Measurements from ENCODE around the gene SCG3. TPM values are rescaled to one million over a fixed set of nuclear protein-coding genes. Genes with fewer than 3 reads are reported as not detected.

Gene SCG3
- total and polyA plus RNA-seq, 2 of the 4 experiments (the other 2 are of a cell fraction), result 0.02 TPM; not detected in 1

- TF ChIP-seq ELK1 (IDR thresholded peaks at IDR 0.05; ENCODE audit: borderline replicate concordance, low read depth, low read length), result no peak
- no peak for TF ChIP-seq RAD21 (IDR thresholded peaks at IDR 0.05; ENCODE audit: low read length)
- TF ChIP-seq MAZ (IDR thresholded peaks at IDR 0.05; ENCODE audit: borderline replicate concordance, low read depth, low read length), result no peak
- TF ChIP-seq SMC3 (IDR thresholded peaks at IDR 0.05; ENCODE audit: low read depth, low read length), result no peak
- no peak for TF ChIP-seq MXI1 (IDR thresholded peaks at IDR 0.05; ENCODE audit: borderline replicate concordance, low read depth, low read length)
- TF ChIP-seq NFE2L2 (IDR thresholded peaks at IDR 0.05; ENCODE audit: low read depth, low read length), result no peak
- in situ Hi-C loops (cut with MboI; ENCODE audit: low sequenced_read_pairs) (no loop called here), dilution Hi-C loops (cut with HindIII; ENCODE audit: low sequenced_read_pairs, unreplicated experiment) (no loop called here), intact Hi-C loops (cut with micrococcal nuclease) (no loop called here)
- Histone ChIP-seq H2AK5ac (ENCODE audit: low read depth, low read length) (no peak overlapping the region), H3K4me2 (ENCODE audit: low read depth, low read length) (no peak overlapping the region), H3K23ac (ENCODE audit: low read depth, low read length) (no peak overlapping the region), H3K4ac (ENCODE audit: low read depth, low read length) (no peak overlapping the region), H3K18ac (ENCODE audit: low read depth, low read length) (no peak overlapping the region), H2AK9ac (replicated peaks; ENCODE audit: low read depth, low read length, poor library complexity) (no peak overlapping the region), H4K5ac (ENCODE audit: low read depth, low read length) (no peak overlapping the region), H3K27ac (ENCODE audit: insufficient read depth, low read length) (no peak overlapping the region), H2BK15ac (ENCODE audit: low read depth, low read length) (no peak overlapping the region), H3K4me3 (ENCODE audit: insufficient read depth, low read depth, low read length) (no peak overlapping the region), H3K27me3 (ENCODE audit: control insufficient read depth, insufficient read depth, low read length) (peaks cover 18% of the 10 kb centered on the region), H4K8ac (ENCODE audit: low read depth in 2 of 2, low read length in 2 of 2) (no peak overlapping the region), H3K9me1 (ENCODE audit: insufficient read depth, low read length) (no peaks in the 10 kb centered on the region), H3K9ac (ENCODE audit: low read depth, low read length) (no peak overlapping the region), H3K79me1 (ENCODE audit: low read depth in 1 of 2, low read length in 2 of 2) (no peaks in the 10 kb centered on the region), H3K4me1 (ENCODE audit: control insufficient read depth, insufficient read depth, low read length) (no peaks in the 10 kb centered on the region), H4K91ac (ENCODE audit: insufficient read depth, low read depth, low read length) (no peak overlapping the region), H2BK20ac (ENCODE audit: low read depth, low read length) (no peak overlapping the region), H2BK5ac (ENCODE audit: low read depth, low read length, poor library complexity, severe bottlenecking) (no peak overlapping the region), H2BK120ac (ENCODE audit: low read depth, low read length) (no peak overlapping the region), H3K36me3 (ENCODE audit: control insufficient read depth, insufficient read depth, low read length) (no peaks in the 10 kb centered on the region), H3K9me3 (ENCODE audit: control insufficient read depth, insufficient read depth, low read length) (no peaks in the 10 kb centered on the region), H4K20me1 (ENCODE audit: insufficient read depth, low read length) (no peaks in the 10 kb centered on the region), H2AFZ (replicated peaks; ENCODE audit: low read length, poor library complexity) (no peak overlapping the region), H3K56ac (ENCODE audit: extremely low read depth, insufficient read depth, low read length) (no peak overlapping the region), H3K14ac (replicated peaks; ENCODE audit: low read depth, low read length) (no peak overlapping the region)
- ChIA-PET POLR2A (ENCODE audit: unreplicated experiment) (no interaction called here), CTCF (no interaction called here)
- no peak for ATAC-seq (ENCODE audit: low read depth)
- WGBS, 2 experiments (ENCODE audit: extremely low coverage in 2 of 2, insufficient read length in 1 of 2), result no CpG with 5 or more reads among the region's 2 CpGs
- BruUV-seq (replicated peaks), result no TSS peak
- no peak for DNase-seq
Observed at GRCh38 chr15:51669381-51669780, 11.9 kb upstream of the SCG3 start.
